ENCODE measurements around the gene GAL3ST2. TPM values are rescaled to one million over a fixed set of nuclear protein-coding genes. Genes with fewer than 3 reads are reported as not detected.

The GAL3ST2 gene
- polyA plus RNA-seq, 1 donor from 2014 or later = not detected

DNA sequence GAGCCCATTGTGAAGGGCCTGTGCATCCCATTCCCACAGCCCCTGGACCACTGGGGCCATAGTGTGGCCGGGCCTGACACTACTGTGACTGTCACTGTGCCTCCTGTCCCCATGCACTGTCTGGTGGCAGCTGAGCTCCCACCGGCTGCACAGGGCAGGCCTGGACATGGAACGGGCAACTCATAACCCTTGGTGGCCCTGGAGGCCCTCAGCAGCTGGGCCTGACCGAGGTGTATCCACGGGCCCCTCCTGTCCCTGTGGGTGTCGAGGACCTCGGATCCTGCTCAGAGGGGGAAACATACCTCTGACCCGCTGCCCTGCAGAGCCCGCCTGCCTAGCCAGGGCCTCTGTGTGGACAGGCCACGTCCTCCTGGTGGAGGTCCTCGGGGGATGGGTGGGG is 7.8 kb upstream of the GAL3ST2 start:
- Histone ChIP-seq H3K9me3 (ENCODE audit: low read length) (no peaks in the 10 kb centered on the region), H3K9ac (ENCODE audit: low read length) (no peak overlapping the region), H3K9me2 (ENCODE audit: insufficient read depth, low read length) (no peaks in the 10 kb centered on the region), H3K27me3 (ENCODE audit: insufficient read depth, low read depth, low read length) (no peaks in the 10 kb centered on the region), H3K4me3 (ENCODE audit: low read length) (no peak overlapping the region), H3K4me2 (ENCODE audit: low read length) (no peak overlapping the region), H2AFZ (ENCODE audit: low read depth, low read length) (no peak overlapping the region), H3F3A (ENCODE audit: insufficient read depth, low read length, poor library complexity, severe bottlenecking) (no peaks in the 10 kb centered on the region), H3K79me2 (replicated peaks; ENCODE audit: insufficient read depth, low read length) (no peaks in the 10 kb centered on the region), H3K36me3 (ENCODE audit: insufficient read depth, low read length) (no peaks in the 10 kb centered on the region), H4K20me1 (ENCODE audit: insufficient read depth) (no peaks in the 10 kb centered on the region), H3K27ac (ENCODE audit: low read length) (no peak overlapping the region)
- TF ChIP-seq POLR2AphosphoS5 (IDR thresholded peaks at IDR 0.05) (no peak), MXI1 (conservative IDR thresholded peaks at IDR 0.05; ENCODE audit: poor library complexity, severe bottlenecking) (no peak), SMC3 (conservative IDR thresholded peaks at IDR 0.05; ENCODE audit: poor library complexity) (no peak), EZH2 (IDR thresholded peaks at IDR 0.05; ENCODE audit: borderline replicate concordance, insufficient read depth, low read length, poor library complexity, severe bottlenecking) (no peak), EP300 (conservative IDR thresholded peaks at IDR 0.05; ENCODE audit: poor library complexity, severe bottlenecking) (no peak), RAD21 (conservative IDR thresholded peaks at IDR 0.05) (no peak), TAF1 (IDR thresholded peaks at IDR 0.05; ENCODE audit: low read depth) (no peak)
- TF ChIP-seq, protein P1, sequence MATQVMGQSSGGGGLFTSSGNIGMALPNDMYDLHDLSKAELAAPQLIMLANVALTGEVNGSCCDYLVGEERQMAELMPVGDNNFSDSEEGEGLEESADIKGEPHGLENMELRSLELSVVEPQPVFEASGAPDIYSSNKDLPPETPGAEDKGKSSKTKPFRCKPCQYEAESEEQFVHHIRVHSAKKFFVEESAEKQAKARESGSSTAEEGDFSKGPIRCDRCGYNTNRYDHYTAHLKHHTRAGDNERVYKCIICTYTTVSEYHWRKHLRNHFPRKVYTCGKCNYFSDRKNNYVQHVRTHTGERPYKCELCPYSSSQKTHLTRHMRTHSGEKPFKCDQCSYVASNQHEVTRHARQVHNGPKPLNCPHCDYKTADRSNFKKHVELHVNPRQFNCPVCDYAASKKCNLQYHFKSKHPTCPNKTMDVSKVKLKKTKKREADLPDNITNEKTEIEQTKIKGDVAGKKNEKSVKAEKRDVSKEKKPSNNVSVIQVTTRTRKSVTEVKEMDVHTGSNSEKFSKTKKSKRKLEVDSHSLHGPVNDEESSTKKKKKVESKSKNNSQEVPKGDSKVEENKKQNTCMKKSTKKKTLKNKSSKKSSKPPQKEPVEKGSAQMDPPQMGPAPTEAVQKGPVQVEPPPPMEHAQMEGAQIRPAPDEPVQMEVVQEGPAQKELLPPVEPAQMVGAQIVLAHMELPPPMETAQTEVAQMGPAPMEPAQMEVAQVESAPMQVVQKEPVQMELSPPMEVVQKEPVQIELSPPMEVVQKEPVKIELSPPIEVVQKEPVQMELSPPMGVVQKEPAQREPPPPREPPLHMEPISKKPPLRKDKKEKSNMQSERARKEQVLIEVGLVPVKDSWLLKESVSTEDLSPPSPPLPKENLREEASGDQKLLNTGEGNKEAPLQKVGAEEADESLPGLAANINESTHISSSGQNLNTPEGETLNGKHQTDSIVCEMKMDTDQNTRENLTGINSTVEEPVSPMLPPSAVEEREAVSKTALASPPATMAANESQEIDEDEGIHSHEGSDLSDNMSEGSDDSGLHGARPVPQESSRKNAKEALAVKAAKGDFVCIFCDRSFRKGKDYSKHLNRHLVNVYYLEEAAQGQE (IDR thresholded peaks at IDR 0.05; ENCODE audit: borderline replicate concordance) = no peak
- TF ChIP-seq, protein P2, sequence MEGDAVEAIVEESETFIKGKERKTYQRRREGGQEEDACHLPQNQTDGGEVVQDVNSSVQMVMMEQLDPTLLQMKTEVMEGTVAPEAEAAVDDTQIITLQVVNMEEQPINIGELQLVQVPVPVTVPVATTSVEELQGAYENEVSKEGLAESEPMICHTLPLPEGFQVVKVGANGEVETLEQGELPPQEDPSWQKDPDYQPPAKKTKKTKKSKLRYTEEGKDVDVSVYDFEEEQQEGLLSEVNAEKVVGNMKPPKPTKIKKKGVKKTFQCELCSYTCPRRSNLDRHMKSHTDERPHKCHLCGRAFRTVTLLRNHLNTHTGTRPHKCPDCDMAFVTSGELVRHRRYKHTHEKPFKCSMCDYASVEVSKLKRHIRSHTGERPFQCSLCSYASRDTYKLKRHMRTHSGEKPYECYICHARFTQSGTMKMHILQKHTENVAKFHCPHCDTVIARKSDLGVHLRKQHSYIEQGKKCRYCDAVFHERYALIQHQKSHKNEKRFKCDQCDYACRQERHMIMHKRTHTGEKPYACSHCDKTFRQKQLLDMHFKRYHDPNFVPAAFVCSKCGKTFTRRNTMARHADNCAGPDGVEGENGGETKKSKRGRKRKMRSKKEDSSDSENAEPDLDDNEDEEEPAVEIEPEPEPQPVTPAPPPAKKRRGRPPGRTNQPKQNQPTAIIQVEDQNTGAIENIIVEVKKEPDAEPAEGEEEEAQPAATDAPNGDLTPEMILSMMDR (IDR thresholded peaks at IDR 0.05; ENCODE audit: poor library complexity, severe bottlenecking) = no peak

DNA sequence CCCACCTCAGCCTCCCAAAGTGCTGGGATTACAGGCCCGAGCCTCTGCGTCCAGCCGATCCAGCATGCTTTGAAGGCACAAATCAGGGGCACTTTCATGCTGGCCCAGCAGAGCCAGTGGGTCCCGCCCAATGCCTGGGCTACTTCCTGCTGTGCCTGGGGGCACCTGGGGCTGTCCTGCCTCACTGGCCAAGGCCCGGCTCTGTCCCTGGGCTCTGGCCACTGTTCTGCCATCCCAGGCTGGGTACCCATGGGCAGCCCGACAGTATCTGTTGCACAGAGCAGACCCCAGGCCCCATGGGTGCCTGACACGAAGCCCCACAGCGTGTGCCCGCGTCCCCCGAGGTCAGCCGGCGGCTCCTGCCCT is 6.8 kb upstream of the GAL3ST2 start:
- Histone ChIP-seq H3K4me3 (ENCODE audit: low read length) (no peak overlapping the region), H3K4me2 (ENCODE audit: low read length) (no peak overlapping the region), H3K79me2 (replicated peaks; ENCODE audit: insufficient read depth, low read length) (no peaks in the 10 kb centered on the region), H3K9me3 (ENCODE audit: low read length) (no peaks in the 10 kb centered on the region), H3K27ac (ENCODE audit: low read length) (no peak overlapping the region), H4K20me1 (ENCODE audit: insufficient read depth) (no peaks in the 10 kb centered on the region), H3K9me2 (ENCODE audit: insufficient read depth, low read length) (no peaks in the 10 kb centered on the region), H3K27me3 (ENCODE audit: insufficient read depth, low read depth, low read length) (no peaks in the 10 kb centered on the region), H3K36me3 (ENCODE audit: insufficient read depth, low read length) (no peaks in the 10 kb centered on the region), H3F3A (ENCODE audit: insufficient read depth, low read length, poor library complexity, severe bottlenecking) (no peaks in the 10 kb centered on the region), H2AFZ (ENCODE audit: low read depth, low read length) (no peak overlapping the region), H3K9ac (ENCODE audit: low read length) (no peak overlapping the region)
- no peak for TF ChIP-seq POLR2AphosphoS5 (IDR thresholded peaks at IDR 0.05)
- TF ChIP-seq, protein P1 (IDR thresholded peaks at IDR 0.05; ENCODE audit: borderline replicate concordance) = no peak
- TF ChIP-seq, protein P2 (IDR thresholded peaks at IDR 0.05; ENCODE audit: poor library complexity, severe bottlenecking) = no peak
- TF ChIP-seq RAD21 (conservative IDR thresholded peaks at IDR 0.05) = no peak
- no peak for TF ChIP-seq EP300 (conservative IDR thresholded peaks at IDR 0.05; ENCODE audit: poor library complexity, severe bottlenecking)
- TF ChIP-seq MXI1 (conservative IDR thresholded peaks at IDR 0.05; ENCODE audit: poor library complexity, severe bottlenecking) = no peak
- TF ChIP-seq EZH2 (IDR thresholded peaks at IDR 0.05; ENCODE audit: borderline replicate concordance, insufficient read depth, low read length, poor library complexity, severe bottlenecking) = no peak
- no peak for TF ChIP-seq SMC3 (conservative IDR thresholded peaks at IDR 0.05; ENCODE audit: poor library complexity)
- TF ChIP-seq TAF1 (IDR thresholded peaks at IDR 0.05; ENCODE audit: low read depth) = no peak

Data from neural cell (in vitro differentiated cells).